ENCODE data around the gene GALNTL6.

Gene GALNTL6

GRCh38 chr4:171847751-171848150, 34.5 kb downstream of the GALNTL6 start:
- Mint-ChIP-seq H3K27me3 (no peaks in the 10 kb centered on the region), H3K36me3 (no peaks in the 10 kb centered on the region), H3K27ac (no peak overlapping the region), H3K9me3 (no peaks in the 10 kb centered on the region), H3K4me1 (no peaks in the 10 kb centered on the region), H3K4me3 (no peak overlapping the region)

GRCh38 chr4:171849686-171850222, 36.5 kb downstream of the GALNTL6 start:
- no peak overlapping the region for H3K27ac Mint-ChIP-seq

DNA sequence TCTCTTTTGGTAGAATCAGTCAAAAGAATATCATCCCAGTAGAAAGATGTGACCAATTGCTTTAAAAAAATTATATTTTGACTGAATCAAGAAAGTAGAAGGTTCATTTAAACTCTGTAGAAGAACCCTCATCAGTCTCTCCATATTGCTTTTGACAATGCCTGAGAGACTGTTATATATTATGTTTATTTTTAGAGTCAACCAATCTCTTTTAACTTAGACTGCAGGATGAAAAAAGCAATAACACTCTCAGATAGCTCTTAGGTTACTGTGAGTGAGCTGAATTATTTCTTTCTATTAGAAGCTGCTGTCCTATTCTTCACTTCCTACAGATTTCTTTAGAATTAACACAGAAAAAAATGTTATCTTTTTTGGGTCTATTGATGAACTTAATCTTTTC, 38.1 kb downstream of the GALNTL6 start:
- H3K36me3 Mint-ChIP-seq: no peaks in the 10 kb centered on the region
- no peak overlapping the region for H3K27ac Mint-ChIP-seq
- H3K9me3 Mint-ChIP-seq: peaks cover 5% of the 10 kb centered on the region
- H3K27me3 Mint-ChIP-seq: no peaks in the 10 kb centered on the region
- no peak overlapping the region for H3K4me3 Mint-ChIP-seq
- H3K4me1 Mint-ChIP-seq: no peaks in the 10 kb centered on the region

More at GRCh38 chr4:171849686-171850222, 36.5 kb downstream of the GALNTL6 start:
- Mint-ChIP-seq H3K27me3 (no peaks in the 10 kb centered on the region), H3K4me3 (no peak overlapping the region), H3K36me3 (no peaks in the 10 kb centered on the region), H3K9me3 (peaks cover 5% of the 10 kb centered on the region), H3K4me1 (no peaks in the 10 kb centered on the region)

DNA sequence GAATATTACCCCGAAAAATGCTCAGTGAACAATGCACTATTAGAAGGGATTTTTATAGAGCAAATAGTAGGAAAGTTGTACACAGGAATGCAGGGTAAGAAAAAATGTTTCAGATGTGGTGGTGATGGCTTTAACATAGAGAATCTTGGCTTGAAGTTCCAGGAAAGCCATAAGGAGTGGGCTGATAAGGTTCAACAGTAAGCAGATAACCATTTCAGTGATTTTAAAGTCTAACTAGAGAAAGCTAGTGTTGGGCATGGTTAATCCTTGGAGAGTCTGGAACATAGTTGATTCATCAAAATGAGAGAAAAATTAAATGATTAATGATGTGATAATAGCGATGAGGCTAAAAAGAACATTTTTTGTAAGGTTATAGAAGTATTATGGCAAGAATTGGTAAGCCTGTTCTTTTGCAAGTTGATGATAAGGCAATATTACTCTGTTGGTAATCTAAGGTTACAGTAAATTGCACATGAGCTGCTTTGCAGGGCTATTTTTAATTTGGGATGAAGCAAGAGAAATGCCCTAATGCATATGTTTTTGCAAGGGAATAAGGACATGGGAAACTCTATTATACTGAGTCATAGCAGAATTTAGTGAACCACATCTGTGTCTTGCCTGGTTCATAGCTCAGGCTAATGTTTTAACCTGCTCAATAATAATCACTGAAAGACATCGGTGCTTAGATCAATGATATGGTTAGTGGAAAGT, 44.3 kb downstream of the GALNTL6 start:
- no peaks in the 10 kb centered on the region for H3K27me3 Mint-ChIP-seq

DNA sequence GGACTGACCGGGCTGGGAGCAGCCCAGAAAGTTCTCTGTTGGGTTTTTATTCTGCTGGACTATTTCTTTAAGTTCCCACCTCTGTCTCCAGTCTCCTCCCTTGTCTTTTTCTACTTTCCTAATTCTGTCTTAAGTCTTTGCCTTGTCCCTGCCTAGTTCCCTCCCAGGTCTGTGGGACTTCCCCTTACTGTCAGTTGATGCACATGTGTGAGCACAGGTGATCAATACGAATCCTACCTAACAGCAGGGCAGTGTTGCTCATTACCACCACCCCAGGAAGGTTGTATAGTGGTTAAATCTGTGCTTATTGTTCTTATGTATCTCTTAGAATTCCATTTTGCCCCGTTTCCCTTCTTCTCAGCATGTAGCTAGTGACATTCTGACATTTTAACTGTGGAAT, 62.1 kb downstream of the GALNTL6 start:
- no peaks in the 10 kb centered on the region for H3K4me1 Mint-ChIP-seq
- H3K27me3 Mint-ChIP-seq: no peaks in the 10 kb centered on the region
- H3K9me3 Mint-ChIP-seq: no peaks in the 10 kb centered on the region
- H3K36me3 Mint-ChIP-seq: no peaks in the 10 kb centered on the region
- no peak overlapping the region for H3K27ac Mint-ChIP-seq
- H3K4me3 Mint-ChIP-seq: no peak overlapping the region

More for the DNA sequence above, 44.3 kb downstream of the GALNTL6 start:
- Mint-ChIP-seq H3K9me3 (peaks cover 13% of the 10 kb centered on the region), H3K27ac (no peak overlapping the region), H3K4me1 (no peaks in the 10 kb centered on the region), H3K36me3 (no peaks in the 10 kb centered on the region), H3K4me3 (no peak overlapping the region)

- Mint-ChIP-seq H3K4me1 (no peaks in the 10 kb centered on the region), H3K27ac (no peak overlapping the region), H3K4me3 (no peak overlapping the region), H3K9me3 (no peaks in the 10 kb centered on the region), H3K36me3 (no peaks in the 10 kb centered on the region), H3K27me3 (no peaks in the 10 kb centered on the region)
Observed at GRCh38 chr4:171876636-171877035, 63.4 kb downstream of the GALNTL6 start.

DNA sequence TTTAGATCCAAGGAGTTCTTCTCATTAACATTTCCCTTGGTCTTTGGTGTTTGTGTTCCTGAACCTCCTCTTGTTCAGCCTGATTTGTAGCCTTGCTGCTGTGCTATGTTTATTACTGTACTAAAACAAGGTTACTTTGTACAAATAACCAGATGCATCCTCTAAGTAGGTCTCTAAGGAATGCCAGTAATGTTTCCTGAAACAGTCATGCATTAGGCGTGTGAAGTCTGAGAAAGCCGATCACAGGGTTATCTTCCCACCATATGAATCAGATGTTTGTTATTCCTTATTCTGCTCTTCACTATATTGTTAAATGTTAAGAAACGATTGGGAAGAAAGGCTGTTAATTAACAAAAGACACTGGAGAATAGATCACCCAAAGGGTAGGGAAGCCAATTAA, 66.9 kb downstream of the GALNTL6 start:
- no peak overlapping the region for H3K27ac Mint-ChIP-seq

DNA sequence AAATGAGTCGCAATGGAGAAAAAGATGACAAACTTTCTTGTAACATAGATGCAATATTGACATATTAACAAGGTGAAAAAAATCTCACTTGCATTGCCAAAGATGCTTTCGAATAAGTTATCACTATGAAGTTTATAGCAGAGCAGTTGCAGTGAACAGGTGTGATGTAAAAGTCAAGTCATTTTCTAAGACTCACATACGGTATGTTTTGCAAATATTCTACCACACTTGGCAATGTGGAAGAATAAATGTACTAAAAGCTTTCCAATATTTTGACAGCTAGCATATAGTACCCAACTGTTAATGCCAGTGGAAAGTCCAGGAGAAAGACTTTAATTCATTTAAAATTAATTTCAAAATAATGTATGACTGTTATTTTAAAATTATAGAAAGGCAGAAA, 76.5 kb downstream of the GALNTL6 start:
- H3K9me3 Mint-ChIP-seq: peaks cover 5% of the 10 kb centered on the region
- no peaks in the 10 kb centered on the region for H3K4me1 Mint-ChIP-seq
- no peaks in the 10 kb centered on the region for H3K36me3 Mint-ChIP-seq
- no peaks in the 10 kb centered on the region for H3K27me3 Mint-ChIP-seq
- H3K4me3 Mint-ChIP-seq: no peak overlapping the region
- no peak overlapping the region for H3K27ac Mint-ChIP-seq

More for the DNA sequence above, 66.9 kb downstream of the GALNTL6 start:
- Mint-ChIP-seq H3K36me3 (no peaks in the 10 kb centered on the region), H3K4me3 (no peak overlapping the region), H3K4me1 (no peaks in the 10 kb centered on the region), H3K9me3 (no peaks in the 10 kb centered on the region), H3K27me3 (no peaks in the 10 kb centered on the region)

- peaks cover 12% of the 10 kb centered on the region for H3K9me3 Mint-ChIP-seq
- no peak overlapping the region for H3K4me3 Mint-ChIP-seq
- no peak overlapping the region for H3K27ac Mint-ChIP-seq
- no peaks in the 10 kb centered on the region for H3K4me1 Mint-ChIP-seq
- no peaks in the 10 kb centered on the region for H3K27me3 Mint-ChIP-seq
- no peaks in the 10 kb centered on the region for H3K36me3 Mint-ChIP-seq
Observed at GRCh38 chr4:171891038-171891437, 77.8 kb downstream of the GALNTL6 start.

DNA sequence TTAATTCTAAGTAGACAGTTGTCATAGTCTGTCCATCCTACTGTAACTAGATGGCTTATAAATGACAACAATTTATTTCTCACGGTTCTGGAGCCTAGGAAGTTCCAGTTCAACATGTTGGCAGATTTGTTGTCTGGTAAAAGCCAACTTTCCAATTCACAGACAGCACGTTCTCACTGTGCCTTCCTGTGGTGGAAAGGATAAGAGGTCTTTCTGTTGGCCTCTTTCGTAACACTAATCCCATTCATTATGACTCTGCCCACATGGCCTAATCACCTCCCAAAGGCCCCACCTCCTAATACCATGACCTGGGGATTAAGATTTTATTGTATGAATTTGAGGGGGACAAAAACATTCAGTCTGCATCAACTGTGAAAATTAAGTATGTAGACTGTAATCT, 83.2 kb downstream of the GALNTL6 start:
- Mint-ChIP-seq H3K36me3 (no peaks in the 10 kb centered on the region), H3K27me3 (no peaks in the 10 kb centered on the region), H3K4me3 (no peak overlapping the region), H3K27ac (no peak overlapping the region), H3K4me1 (no peaks in the 10 kb centered on the region), H3K9me3 (peaks cover 12% of the 10 kb centered on the region)

DNA sequence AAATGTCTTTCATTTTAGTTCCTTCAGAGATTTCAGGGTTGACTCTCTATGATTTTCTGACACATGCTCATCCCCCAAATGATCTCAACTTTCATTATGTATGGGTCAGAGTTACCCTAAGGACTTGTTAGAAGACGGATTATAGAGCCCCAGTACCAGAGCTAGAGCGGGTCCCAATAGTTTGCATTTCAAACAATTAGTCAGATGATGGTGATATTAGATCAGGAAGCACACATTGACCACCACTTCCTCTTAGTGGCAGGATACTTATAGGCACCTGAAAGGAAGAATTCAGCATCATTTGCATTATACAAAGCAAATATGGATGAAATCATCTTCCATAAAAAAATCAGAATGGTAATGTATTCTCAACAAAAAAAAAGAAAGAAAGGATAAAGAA, 106.1 kb downstream of the GALNTL6 start:
- no peaks in the 10 kb centered on the region for H3K4me1 Mint-ChIP-seq
- no peaks in the 10 kb centered on the region for H3K27me3 Mint-ChIP-seq
- H3K27ac Mint-ChIP-seq: no peak overlapping the region
- no peaks in the 10 kb centered on the region for H3K36me3 Mint-ChIP-seq
- H3K4me3 Mint-ChIP-seq: no peak overlapping the region
- no peaks in the 10 kb centered on the region for H3K9me3 Mint-ChIP-seq

GRCh38 chr4:171920901-171921300, 107.7 kb downstream of the GALNTL6 start:
- Mint-ChIP-seq H3K27me3 (no peaks in the 10 kb centered on the region), H3K27ac (no peak overlapping the region), H3K9me3 (no peaks in the 10 kb centered on the region), H3K4me3 (no peak overlapping the region), H3K36me3 (no peaks in the 10 kb centered on the region), H3K4me1 (no peaks in the 10 kb centered on the region)

GRCh38 chr4:171924746-171925376, 111.7 kb downstream of the GALNTL6 start:
- no peaks in the 10 kb centered on the region for H3K4me1 Mint-ChIP-seq
- no peaks in the 10 kb centered on the region for H3K9me3 Mint-ChIP-seq
- H3K36me3 Mint-ChIP-seq: no peaks in the 10 kb centered on the region
- H3K4me3 Mint-ChIP-seq: no peak overlapping the region
- no peaks in the 10 kb centered on the region for H3K27me3 Mint-ChIP-seq
- no peak overlapping the region for H3K27ac Mint-ChIP-seq

DNA sequence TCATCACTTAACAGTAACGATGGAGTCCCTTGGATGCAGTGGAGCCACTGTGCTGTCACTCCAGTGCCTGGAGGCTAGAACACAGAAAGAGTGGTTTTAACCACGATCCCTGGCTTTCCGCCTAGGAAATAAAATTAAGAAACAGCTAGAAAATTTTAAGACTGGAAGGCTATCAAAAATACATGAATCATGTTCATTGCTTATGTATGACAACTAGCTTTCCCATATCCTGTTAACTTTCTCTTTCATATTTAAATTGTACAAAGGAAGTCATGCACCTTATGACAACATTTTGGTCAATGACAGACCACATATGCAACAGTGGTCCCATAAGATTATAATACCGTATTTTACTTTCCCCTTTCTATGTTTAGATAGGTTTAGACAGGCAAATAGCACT, 115.1 kb downstream of the GALNTL6 start:
- Mint-ChIP-seq H3K27ac (no peak overlapping the region), H3K9me3 (peaks cover 5% of the 10 kb centered on the region), H3K4me3 (no peak overlapping the region), H3K27me3 (no peaks in the 10 kb centered on the region), H3K4me1 (no peaks in the 10 kb centered on the region), H3K36me3 (no peaks in the 10 kb centered on the region)

DNA sequence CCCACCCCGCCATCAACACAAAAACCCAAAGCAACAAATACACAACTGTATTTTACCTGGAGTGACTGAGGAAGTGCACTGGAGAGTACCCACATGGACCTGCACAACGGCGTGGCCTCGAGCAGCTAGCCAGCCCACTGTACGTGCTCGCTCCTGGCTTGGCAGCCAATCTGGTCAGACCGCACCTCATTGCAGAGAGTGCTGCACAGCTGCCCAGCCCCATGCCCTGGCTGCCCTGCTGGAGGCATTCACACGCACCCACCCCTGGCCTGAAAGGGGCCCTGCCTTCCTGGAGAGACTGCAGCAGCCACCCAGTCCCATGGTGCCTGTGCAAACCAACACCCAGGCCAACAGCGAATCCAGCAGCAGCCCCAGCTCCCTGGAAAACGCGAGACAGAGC, 116.3 kb downstream of the GALNTL6 start:
- Mint-ChIP-seq H3K27me3 (no peaks in the 10 kb centered on the region), H3K27ac (no peak overlapping the region), H3K36me3 (no peaks in the 10 kb centered on the region), H3K9me3 (peaks cover 5% of the 10 kb centered on the region), H3K4me1 (no peaks in the 10 kb centered on the region), H3K4me3 (no peak overlapping the region)

GRCh38 chr4:171929907-171930306, 116.7 kb downstream of the GALNTL6 start:
- Mint-ChIP-seq H3K27ac (no peak overlapping the region), H3K36me3 (no peaks in the 10 kb centered on the region), H3K27me3 (no peaks in the 10 kb centered on the region), H3K9me3 (peaks cover 8% of the 10 kb centered on the region), H3K4me1 (no peaks in the 10 kb centered on the region), H3K4me3 (no peak overlapping the region)

All from activated naive CD4-positive, alpha-beta T cell treated with anti-CD3 and anti-CD28 coated beads, Interleukin-2, amount 50 U/mL, for 24 hours (primary cell).